ENCODE measurements around the gene HK1.
A peak's percentile ranks its signal among the peaks of the same experiment; 100 is the strongest.
"Not testable (repeated sequence)": the region's sequence is repeated elsewhere in the genome, so short reads cannot be mapped to it uniquely, and the experiment has no call there.

HK1 gene

GRCh38 chr10:69328888-69329287 lies 50.6 kb downstream of the HK1 start:
- ATAC-seq, DNase-seq: not testable (repeated sequence)

- no peak for DNase-seq
- no peak for ATAC-seq
Observed at GRCh38 chr10:69329721-69330178, 51.5 kb downstream of the HK1 start.

GRCh38 chr10:69331161-69331560 lies 52.9 kb downstream of the HK1 start:
- no peak for DNase-seq
- ATAC-seq: no peak

- ATAC-seq (no peak), DNase-seq (no peak)
Observed at GRCh38 chr10:69332278-69333010, 54.1 kb downstream of the HK1 start.

GRCh38 chr10:69333205-69333604 lies 54.9 kb downstream of the HK1 start:
- DNase-seq (no peak), ATAC-seq (no peak)

- DNase-seq, ATAC-seq: not testable (repeated sequence)
Observed at GRCh38 chr10:69333865-69334301, 55.6 kb downstream of the HK1 start.

GRCh38 chr10:69334302-69335062 lies 56.2 kb downstream of the HK1 start:
- peak; percentile 50 for ATAC-seq
- no peak for DNase-seq

- ATAC-seq (peak; percentile 77), DNase-seq (peak; percentile 54)
Observed at GRCh38 chr10:69335063-69335587, 56.8 kb downstream of the HK1 start.

GRCh38 chr10:69335613-69336012 lies 57.3 kb downstream of the HK1 start:
- DNase-seq (no peak), ATAC-seq (no peak)

GRCh38 chr10:69336952-69337295 lies 58.6 kb downstream of the HK1 start:
- DNase-seq (no peak), ATAC-seq (no peak)

- no peak for ATAC-seq
- DNase-seq: no peak
Observed at GRCh38 chr10:69337296-69338132, 59.2 kb downstream of the HK1 start.

- ATAC-seq: no peak
- no peak for DNase-seq
Observed at GRCh38 chr10:69338133-69338456, 59.8 kb downstream of the HK1 start.

GRCh38 chr10:69338547-69339450 lies 60.5 kb downstream of the HK1 start:
- DNase-seq (no peak), ATAC-seq (no peak)

GRCh38 chr10:69340695-69341094 lies 62.4 kb downstream of the HK1 start:
- no peak for DNase-seq
- no peak for ATAC-seq

- no peak for ATAC-seq
- no peak for DNase-seq
Observed at GRCh38 chr10:69343905-69344304, 65.6 kb downstream of the HK1 start.

- ATAC-seq: peak; percentile 42
- DNase-seq: no peak
Observed at GRCh38 chr10:69344591-69345252, 66.4 kb downstream of the HK1 start.

- no peak for DNase-seq
- ATAC-seq: no peak
Observed at GRCh38 chr10:69345402-69345801, 67.1 kb downstream of the HK1 start.

- no peak for ATAC-seq
- DNase-seq: no peak
Observed at GRCh38 chr10:69345890-69346474, 67.7 kb downstream of the HK1 start.

- ATAC-seq (no peak), DNase-seq (no peak)
Observed at GRCh38 chr10:69346776-69347175, 68.5 kb downstream of the HK1 start.

GRCh38 chr10:69348816-69349541 lies 70.7 kb downstream of the HK1 start:
- ATAC-seq: no peak
- no peak for DNase-seq

All from stimulated activated naive CD8-positive, alpha-beta T cell treated with anti-CD3 and anti-CD28 coated beads, Interleukin-15, Interleukin-2, amounts not matched to agents 100 U/mL and 50 U/mL, for 24 hours (primary cell).